Uterus (tissue), 4 donors: ENCODE data around the gene ELOA2. TPM values are rescaled to one million over a fixed set of nuclear protein-coding genes. Genes with fewer than 3 reads are reported as not detected.

Experiments
- DNase-seq, 2 donors: peaks; one replicate each; pipeline ENCODE4 v3.0.0-alpha.2; 2019 to 2020
- H3K27ac ChIP-seq, 2 donors: fragments of 200-600 bp; sonication (generic); 1 replicate in 1 of 2; 2 replicates in 1 of 2; pipeline ENCODE4 v1.5.1; 2016 to 2018
- H3K27me3 ChIP-seq, 2 donors: fragments of 200-600 bp; sonication (generic); one replicate each; pipeline ENCODE4 v1.5.1; 2018 to 2019; ENCODE audit warnings: control low read depth in 1 of 2
- H3K36me3 ChIP-seq, 2 donors: fragments of 200-600 bp; sonication (generic); one replicate each; pipeline ENCODE4 v1.5.1; 2019; ENCODE audit warnings: control low read depth in 1 of 2
- H3K4me1 ChIP-seq, 2 donors: fragments of 200-600 bp; sonication (generic); one replicate each; pipeline ENCODE4 v1.5.1; 2018 to 2019; ENCODE audit warnings: control low read depth in 1 of 2
- H3K4me3 ChIP-seq, 2 donors: fragments of 200-600 bp; sonication (generic); 1 replicate in 1 of 2; 2 replicates in 1 of 2; pipeline ENCODE4 v1.5.1; 2018 to 2019; ENCODE audit warnings: mild to moderate bottlenecking in 1 of 2
- H3K9me3 ChIP-seq, 2 donors: fragments of 200-600 bp; sonication (generic); one replicate each; pipeline ENCODE4 v1.5.1; 2019; ENCODE audit warnings: control low read depth in 1 of 2
- POLR2A ChIP-seq, 2 donors: fragments of 450-650 bp; IDR thresholded peaks; one replicate each; pipeline ENCODE4 v1.6.1; 2016; ENCODE audit warnings: antibody characterized with exemption in 2 of 2, mild to moderate bottlenecking in 1 of 2, moderate library complexity in 1 of 2
- intact Hi-C: fragments of 100-400 bp; cut with DNase I; formaldehyde crosslinking; loops from one replicate; pipeline ENCODE4 v1.15.1; 2023; ENCODE audit warnings: low total_unique reads
- total RNA-seq, 4 donors: library from RNA; depleted of rRNA in 3 of 4; stranded (reverse); fragments of >200 nt in 3 of 4; gene quantifications; one replicate each; pipeline versions ENCODE4 v1.1.0 to v1.2.4, GENCODE V29; 2014 to 2023
- TF ChIP-seq, protein P1 (sequence below), 4 experiments: fragments of 200-600 bp in 2 of 4; fragments of 450-650 bp in 2 of 4; sonication (generic) in 2 of 4; IDR thresholded peaks; one replicate each; pipeline ENCODE4 v1.5.1; 2016 to 2019; ENCODE audit warnings: antibody characterized with exemption in 4 of 4, mild to moderate bottlenecking in 2 of 4, moderate library complexity in 1 of 4
- donor health status: DM: yes; HTN: yes; CAD: no.

The ELOA2 gene
- total RNA-seq, 4 donors from 2014 or later: not detected

DNA sequence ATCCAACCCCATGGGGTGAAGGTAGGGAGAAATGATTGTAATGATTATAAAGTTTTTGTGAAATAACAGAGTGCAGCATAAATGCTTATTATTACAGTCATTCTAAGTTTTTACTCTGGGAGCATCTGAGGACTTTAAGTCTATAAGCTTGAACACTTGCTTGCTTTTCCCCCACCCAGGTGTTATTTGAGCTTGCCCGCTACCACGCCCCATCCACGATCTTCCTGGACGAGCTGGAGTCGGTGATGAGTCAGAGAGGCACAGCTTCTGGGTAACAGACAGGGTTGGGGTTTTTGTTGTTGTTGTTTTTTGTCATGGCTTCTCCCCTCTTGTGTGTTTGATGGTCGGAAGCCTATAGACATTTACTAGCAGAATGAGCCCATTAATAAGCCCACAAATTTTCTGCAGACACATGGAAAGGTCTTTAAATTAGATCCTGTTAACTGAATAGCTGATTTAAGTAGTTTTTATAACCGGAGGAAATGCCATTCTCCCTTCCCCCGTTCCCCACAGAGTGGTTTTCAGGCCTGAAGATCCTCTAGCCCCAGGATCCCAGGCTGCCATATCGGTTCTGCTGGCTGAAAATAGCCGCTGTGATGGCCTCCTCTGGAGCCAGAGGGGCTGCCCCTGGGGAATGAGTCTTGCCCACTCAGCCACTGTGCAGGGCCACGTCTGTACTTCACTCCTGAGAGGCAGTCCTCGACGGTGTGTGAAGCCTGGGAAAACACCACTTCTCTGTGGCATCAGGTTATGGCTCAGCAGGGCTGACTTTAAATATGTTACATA, 39.9 kb upstream of the ELOA2 start:
- no peak for TF ChIP-seq POLR2A (IDR thresholded peaks at IDR 0.05)
- TF ChIP-seq, protein P1, sequence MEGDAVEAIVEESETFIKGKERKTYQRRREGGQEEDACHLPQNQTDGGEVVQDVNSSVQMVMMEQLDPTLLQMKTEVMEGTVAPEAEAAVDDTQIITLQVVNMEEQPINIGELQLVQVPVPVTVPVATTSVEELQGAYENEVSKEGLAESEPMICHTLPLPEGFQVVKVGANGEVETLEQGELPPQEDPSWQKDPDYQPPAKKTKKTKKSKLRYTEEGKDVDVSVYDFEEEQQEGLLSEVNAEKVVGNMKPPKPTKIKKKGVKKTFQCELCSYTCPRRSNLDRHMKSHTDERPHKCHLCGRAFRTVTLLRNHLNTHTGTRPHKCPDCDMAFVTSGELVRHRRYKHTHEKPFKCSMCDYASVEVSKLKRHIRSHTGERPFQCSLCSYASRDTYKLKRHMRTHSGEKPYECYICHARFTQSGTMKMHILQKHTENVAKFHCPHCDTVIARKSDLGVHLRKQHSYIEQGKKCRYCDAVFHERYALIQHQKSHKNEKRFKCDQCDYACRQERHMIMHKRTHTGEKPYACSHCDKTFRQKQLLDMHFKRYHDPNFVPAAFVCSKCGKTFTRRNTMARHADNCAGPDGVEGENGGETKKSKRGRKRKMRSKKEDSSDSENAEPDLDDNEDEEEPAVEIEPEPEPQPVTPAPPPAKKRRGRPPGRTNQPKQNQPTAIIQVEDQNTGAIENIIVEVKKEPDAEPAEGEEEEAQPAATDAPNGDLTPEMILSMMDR (IDR thresholded peaks at IDR 0.05): no peak
- H3K27ac ChIP-seq: no peak overlapping the region
- intact Hi-C loops: no loop called here
- DNase-seq: no peak
- no peak overlapping the region for H3K4me3 ChIP-seq
- no peaks in the 10 kb centered on the region for H3K36me3 ChIP-seq
- no peaks in the 10 kb centered on the region for H3K9me3 ChIP-seq
- H3K27me3 ChIP-seq: no peaks in the 10 kb centered on the region
- H3K4me1 ChIP-seq: no peaks in the 10 kb centered on the region

DNA sequence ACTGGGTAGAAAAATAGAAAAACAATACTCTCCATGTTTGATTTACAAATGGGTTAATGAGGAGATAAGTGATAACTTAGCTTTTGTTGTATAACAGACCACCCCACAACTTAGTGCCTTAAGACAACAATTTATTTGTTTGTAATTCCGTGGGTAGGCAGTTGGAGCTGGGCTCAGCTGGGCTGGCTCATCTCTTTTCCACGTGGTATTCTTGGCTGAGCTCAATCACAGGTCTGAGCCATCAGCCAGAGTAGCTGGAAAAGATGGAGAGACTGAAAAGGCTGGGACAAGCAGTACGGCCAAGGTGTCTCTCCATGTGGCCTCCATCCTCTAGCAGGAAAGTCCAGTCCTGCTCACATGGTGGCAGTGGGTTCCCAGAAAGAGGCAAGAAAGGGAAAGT, 32.2 kb upstream of the ELOA2 start:
- Histone ChIP-seq H3K4me1 (no peaks in the 10 kb centered on the region), H3K36me3 (no peaks in the 10 kb centered on the region), H3K27me3 (no peaks in the 10 kb centered on the region), H3K27ac (no peak overlapping the region), H3K9me3 (no peaks in the 10 kb centered on the region), H3K4me3 (no peak overlapping the region)
- intact Hi-C loops: no loop called here
- DNase-seq: no peak
- TF ChIP-seq, protein P1 (IDR thresholded peaks at IDR 0.05): no peak
- TF ChIP-seq POLR2A (IDR thresholded peaks at IDR 0.05): no peak

DNA sequence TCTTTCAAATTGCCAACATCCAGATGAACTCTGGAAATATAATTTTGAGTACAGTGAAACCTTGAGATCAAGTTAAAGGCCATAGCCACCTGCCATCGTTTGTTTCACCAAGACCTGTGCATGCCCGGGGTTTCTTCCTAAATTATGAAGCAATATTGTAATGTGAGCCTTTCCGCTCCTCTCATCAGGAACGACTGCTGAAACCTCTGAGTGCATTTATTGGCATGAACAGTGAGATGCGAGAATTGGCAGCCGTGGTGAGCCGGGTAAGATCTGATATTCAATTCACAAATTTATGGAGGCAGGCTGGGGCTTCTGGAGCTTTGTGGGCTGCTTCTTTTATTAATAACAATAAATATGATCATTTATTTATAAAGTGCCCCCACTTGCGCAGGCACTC, 27.7 kb upstream of the ELOA2 start:
- Histone ChIP-seq H3K27ac (no peak overlapping the region), H3K36me3 (no peaks in the 10 kb centered on the region), H3K4me3 (no peak overlapping the region), H3K4me1 (no peaks in the 10 kb centered on the region), H3K9me3 (no peaks in the 10 kb centered on the region), H3K27me3 (no peaks in the 10 kb centered on the region)
- intact Hi-C loops: no loop called here
- TF ChIP-seq, protein P1 (IDR thresholded peaks at IDR 0.05): no peak
- no peak for TF ChIP-seq POLR2A (IDR thresholded peaks at IDR 0.05)
- DNase-seq: no peak

DNA sequence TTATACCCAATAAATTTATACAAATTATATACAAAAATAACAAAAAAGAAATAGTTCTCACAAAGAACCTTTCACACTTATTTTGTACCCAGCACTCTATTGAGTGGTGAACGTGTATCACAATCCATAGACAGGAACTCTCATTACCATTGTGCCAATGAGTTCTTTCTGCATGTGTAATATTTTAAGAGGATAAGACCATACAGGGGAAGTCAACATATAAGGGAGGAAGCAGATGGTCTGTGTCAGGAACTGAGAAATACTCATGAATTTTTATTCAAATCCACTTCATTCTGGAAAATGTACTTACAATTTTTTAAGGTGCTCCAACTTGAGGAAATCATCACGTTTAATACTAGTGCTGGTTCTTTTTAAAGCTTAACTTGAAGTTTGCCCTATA, 27.1 kb upstream of the ELOA2 start:
- Histone ChIP-seq H3K36me3 (no peaks in the 10 kb centered on the region), H3K4me3 (no peak overlapping the region), H3K4me1 (no peaks in the 10 kb centered on the region), H3K27me3 (no peaks in the 10 kb centered on the region), H3K9me3 (no peaks in the 10 kb centered on the region), H3K27ac (no peak overlapping the region)
- DNase-seq: no peak
- intact Hi-C loops: no loop called here
- TF ChIP-seq POLR2A (IDR thresholded peaks at IDR 0.05): no peak
- TF ChIP-seq, protein P1 (IDR thresholded peaks at IDR 0.05): no peak

DNA sequence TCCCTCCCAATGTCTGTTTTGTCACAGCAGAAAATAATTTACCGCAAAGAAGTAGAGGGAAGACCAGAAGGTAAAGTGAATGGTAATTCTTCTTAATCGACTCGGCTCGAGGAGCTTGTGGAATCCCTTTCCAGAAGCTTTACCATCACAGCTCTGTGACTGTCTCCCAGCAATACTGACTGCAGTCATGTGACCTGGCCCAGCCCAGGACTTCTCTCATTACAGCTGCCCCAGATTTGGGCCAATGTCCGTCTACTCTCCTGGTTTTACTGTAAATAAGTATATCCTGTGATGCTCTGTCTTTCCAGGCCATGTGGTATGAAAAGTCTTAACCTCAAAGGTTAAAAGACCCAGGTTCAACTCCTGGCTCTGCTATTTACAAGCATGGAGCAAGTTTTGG, 18.9 kb upstream of the ELOA2 start:
- Histone ChIP-seq H3K4me1 (no peaks in the 10 kb centered on the region), H3K27ac (no peak overlapping the region), H3K9me3 (no peaks in the 10 kb centered on the region), H3K36me3 (no peaks in the 10 kb centered on the region), H3K4me3 (no peak overlapping the region), H3K27me3 (no peaks in the 10 kb centered on the region)
- intact Hi-C loops: no loop called here
- TF ChIP-seq, protein P1 (IDR thresholded peaks at IDR 0.05): no peak
- no peak for TF ChIP-seq POLR2A (IDR thresholded peaks at IDR 0.05)
- DNase-seq: no peak
